DND-41 (cell line): ENCODE data around the gene PCID2.

ENCODE experiments used
- ATAC-seq: fragments of 200-7000 bp; cut with Tn5 transposase; 3 replicates; pipeline ENCODE4 v1.9.1; 2021; ENCODE audit warnings: low read depth; ENCODE audit not compliant: insufficient read depth
- DNase-seq: peaks from one replicate; pipeline ENCODE4 v3.0.0-alpha.2; 2020
- H2AFZ ChIP-seq: 2 replicates; pipeline ENCODE4 v1.6.0; 2012; ENCODE audit warnings: low read depth, low read length
- H3K27ac ChIP-seq: 2 replicates; pipeline ENCODE4 v1.5.1; 2012; ENCODE audit warnings: low read length, inconsistent platforms
- H3K27me3 ChIP-seq: fragments of 200-600 bp; sonication (generic); 2 replicates; pipeline ENCODE4 v1.6.0; 2012; ENCODE audit warnings: low read length, mild to moderate bottlenecking, inconsistent platforms; ENCODE audit not compliant: insufficient read depth, poor library complexity
- H3K36me3 ChIP-seq: 2 replicates; pipeline ENCODE4 v1.5.1; 2012; ENCODE audit warnings: low read length, inconsistent platforms; ENCODE audit not compliant: insufficient read depth
- H3K4me1 ChIP-seq: 2 replicates; pipeline ENCODE4 v1.5.1; 2012; ENCODE audit warnings: mild to moderate bottlenecking, low read length; ENCODE audit not compliant: insufficient read depth
- H3K4me2 ChIP-seq: 2 replicates; pipeline ENCODE4 v1.6.0; 2012; ENCODE audit warnings: mild to moderate bottlenecking, moderate library complexity, low read length, inconsistent platforms; ENCODE audit not compliant: insufficient read depth
- H3K4me3 ChIP-seq, 2 experiments: fragments of 200-600 bp in 1 of 2; shearing (Covaris generic) in 1 of 2; 2 replicates each; pipeline ENCODE4 v1.5.1; 2012 to 2016; ENCODE audit warnings: inconsistent platforms in 2 of 2, low read length in 2 of 2, mild to moderate bottlenecking in 2 of 2, low read depth in 1 of 2, moderate library complexity in 1 of 2
- H3K79me2 ChIP-seq: 2 replicates; pipeline ENCODE4 v1.6.0; 2012; ENCODE audit warnings: low read length, inconsistent platforms; ENCODE audit not compliant: insufficient read depth
- H3K9ac ChIP-seq: 2 replicates; pipeline ENCODE4 v1.6.0; 2012; ENCODE audit warnings: low read depth, mild to moderate bottlenecking, inconsistent platforms, low read length, moderate library complexity
- H3K9me3 ChIP-seq: 2 replicates; pipeline ENCODE4 v1.5.1; 2012; ENCODE audit warnings: low read length, moderate library complexity, mild to moderate bottlenecking, inconsistent platforms; ENCODE audit not compliant: insufficient read depth, severe bottlenecking
- H4K20me1 ChIP-seq: 2 replicates; pipeline ENCODE4 v1.6.0; 2012; ENCODE audit warnings: low read length; ENCODE audit not compliant: insufficient read depth
- CTCF ChIP-seq: IDR thresholded peaks from 2 replicates; pipeline ENCODE4 v1.5.1; 2012; ENCODE audit warnings: borderline replicate concordance, low read length, moderate library complexity, mild to moderate bottlenecking; ENCODE audit not compliant: poor library complexity, severe bottlenecking; ENCODE audit errors: extremely low read depth
- EZH2 ChIP-seq: IDR thresholded peaks from 3 replicates; pipeline ENCODE4 v1.6.1; 2012; ENCODE audit warnings: borderline replicate concordance, low read depth, mild to moderate bottlenecking, moderate library complexity, low read length, inconsistent platforms; ENCODE audit not compliant: severe bottlenecking

PCID2 gene

GRCh38 chr13:113155201-113155600, 53.3 kb downstream of the PCID2 start:
- H3K4me2 ChIP-seq: no peak overlapping the region
- H3K9me3 ChIP-seq: no peaks in the 10 kb centered on the region
- no peaks in the 10 kb centered on the region for H3K36me3 ChIP-seq
- DNase-seq (no peak), ATAC-seq (no peak)
- no peaks in the 10 kb centered on the region for H4K20me1 ChIP-seq
- peaks cover 23% of the 10 kb centered on the region for H3K4me1 ChIP-seq
- H3K27me3 ChIP-seq: no peaks in the 10 kb centered on the region
- H2AFZ ChIP-seq: peak overlapping the region; percentile 51; the same call in 1 of the 2 replicates
- H3K9ac ChIP-seq: peak overlapping the region; percentile 52; the same call in 1 of the 2 replicates
- no peaks in the 10 kb centered on the region for H3K79me2 ChIP-seq
- TF ChIP-seq CTCF (no peak), EZH2 (no peak)
- H3K27ac ChIP-seq: no peak overlapping the region
- no peak overlapping the region for H3K4me3 ChIP-seq

- H4K20me1 ChIP-seq: no peaks in the 10 kb centered on the region; the same call in 1 of the 2 replicates
- H3K4me2 ChIP-seq: peak overlapping the region; percentile 89
- peak overlapping the region; percentile 52 for H3K9ac ChIP-seq
- H2AFZ ChIP-seq: peak overlapping the region; percentile 93
- no peaks in the 10 kb centered on the region for H3K36me3 ChIP-seq
- H3K27me3 ChIP-seq: no peaks in the 10 kb centered on the region
- H3K4me3 ChIP-seq: peak overlapping the region; percentile 20 to 61; a peak in 3 of 4 replicates
- no peak for TF ChIP-seq CTCF
- no peak for TF ChIP-seq EZH2
- ATAC-seq (peak; percentile 82), DNase-seq (peak; percentile 74)
- no peaks in the 10 kb centered on the region for H3K79me2 ChIP-seq
- H3K4me1 ChIP-seq: peaks cover 23% of the 10 kb centered on the region
- peak overlapping the region; percentile 65 for H3K27ac ChIP-seq
- no peaks in the 10 kb centered on the region for H3K9me3 ChIP-seq
These were observed 54.4 kb downstream of the PCID2 start for GRCh38 chr13:113153810-113154748.

GRCh38 chr13:113152984-113153809, 55.3 kb downstream of the PCID2 start:
- ATAC-seq (peak; percentile 41), DNase-seq (peak; percentile 9)
- Histone ChIP-seq H4K20me1 (no peaks in the 10 kb centered on the region; the same call in 1 of the 2 replicates), H3K27me3 (no peaks in the 10 kb centered on the region), H3K9me3 (no peaks in the 10 kb centered on the region), H3K4me1 (peaks cover 23% of the 10 kb centered on the region), H3K4me3 (peak overlapping the region in 1 of 2 experiments; percentile 53; a peak in 2 of 4 replicates), H3K4me2 (peak overlapping the region; percentile 85), H3K27ac (peak overlapping the region; percentile 48), H3K9ac (peak overlapping the region; percentile 50), H3K79me2 (no peaks in the 10 kb centered on the region), H2AFZ (peak overlapping the region; percentile 93), H3K36me3 (no peaks in the 10 kb centered on the region)
- TF ChIP-seq EZH2: no peak
- TF ChIP-seq CTCF: no peak
